ENCODE measurements around the gene DLG2. TPM values are rescaled to one million over a fixed set of nuclear protein-coding genes. Genes with fewer than 3 reads are reported as not detected.

DLG2 gene
- total and polyA plus RNA-seq, 2 of the 4 experiments (the other 2 are of a cell fraction): 0.31 to 0.36 TPM

- H3K27me3 ChIP-seq (ENCODE audit: control insufficient read depth, insufficient read depth, low read length): no peaks in the 10 kb centered on the region
- ATAC-seq (ENCODE audit: low read depth): no peak
- BruUV-seq (replicated peaks): no TSS peak
Observed at GRCh38 chr11:83909579-83910534, 1717.3 kb downstream of the DLG2 start.

More at GRCh38 chr11:83909579-83910534, 1717.3 kb downstream of the DLG2 start:
- Histone ChIP-seq H3K18ac (ENCODE audit: low read depth, low read length) (no peak overlapping the region), H3K27ac (ENCODE audit: insufficient read depth, low read length) (no peak overlapping the region), H3K9me1 (ENCODE audit: insufficient read depth, low read length) (no peaks in the 10 kb centered on the region), H3K23ac (ENCODE audit: low read depth, low read length) (no peak overlapping the region), H2AK5ac (ENCODE audit: low read depth, low read length) (no peak overlapping the region), H4K20me1 (ENCODE audit: insufficient read depth, low read length) (no peaks in the 10 kb centered on the region), H3K4me3 (ENCODE audit: insufficient read depth, low read depth, low read length) (no peak overlapping the region), H2BK15ac (ENCODE audit: low read depth, low read length) (no peak overlapping the region), H2BK20ac (ENCODE audit: low read depth, low read length) (no peak overlapping the region), H2BK5ac (ENCODE audit: low read depth, low read length, poor library complexity, severe bottlenecking) (no peak overlapping the region), H2AK9ac (replicated peaks; ENCODE audit: low read depth, low read length, poor library complexity) (no peak overlapping the region), H4K5ac (ENCODE audit: low read depth, low read length) (no peak overlapping the region), H3K9ac (ENCODE audit: low read depth, low read length) (no peak overlapping the region), H3K4me2 (ENCODE audit: low read depth, low read length) (no peak overlapping the region), H2BK120ac (ENCODE audit: low read depth, low read length) (no peak overlapping the region), H3K4ac (ENCODE audit: low read depth, low read length) (no peak overlapping the region), H3K79me1 (ENCODE audit: low read depth in 1 of 2, low read length in 2 of 2) (no peaks in the 10 kb centered on the region), H4K8ac (ENCODE audit: low read depth in 2 of 2, low read length in 2 of 2) (no peak overlapping the region), H3K36me3 (ENCODE audit: control insufficient read depth, insufficient read depth, low read length) (no peaks in the 10 kb centered on the region), H3K14ac (replicated peaks; ENCODE audit: low read depth, low read length) (no peak overlapping the region), H3K9me3 (ENCODE audit: control insufficient read depth, insufficient read depth, low read length) (no peaks in the 10 kb centered on the region), H3K4me1 (ENCODE audit: control insufficient read depth, insufficient read depth, low read length) (no peaks in the 10 kb centered on the region), H2AFZ (replicated peaks; ENCODE audit: low read length, poor library complexity) (no peak overlapping the region), H3K56ac (ENCODE audit: extremely low read depth, insufficient read depth, low read length) (no peak overlapping the region), H4K91ac (ENCODE audit: insufficient read depth, low read depth, low read length) (no peak overlapping the region)
- no CpG with 5 or more reads among the region's 5 CpGs for WGBS, 2 experiments (ENCODE audit: extremely low coverage in 2 of 2, insufficient read length in 1 of 2)
- TF ChIP-seq CTCF (conservative IDR thresholded peaks at IDR 0.05; ENCODE audit: low read depth, low read length) (no peak), RAD21 (IDR thresholded peaks at IDR 0.05; ENCODE audit: low read length) (no peak), USF2 (IDR thresholded peaks at IDR 0.05; ENCODE audit: low read depth, low read length) (no peak), POLR2A (IDR thresholded peaks at IDR 0.05; ENCODE audit: low read depth, low read length) (no peak), MAZ (IDR thresholded peaks at IDR 0.05; ENCODE audit: borderline replicate concordance, low read depth, low read length) (no peak), SMC3 (IDR thresholded peaks at IDR 0.05; ENCODE audit: low read depth, low read length) (no peak), NFE2L2 (IDR thresholded peaks at IDR 0.05; ENCODE audit: low read depth, low read length) (no peak), MXI1 (IDR thresholded peaks at IDR 0.05; ENCODE audit: borderline replicate concordance, low read depth, low read length) (no peak), CHD1 (IDR thresholded peaks at IDR 0.05; ENCODE audit: low read depth, low read length) (no peak), CEBPB (IDR thresholded peaks at IDR 0.05; ENCODE audit: low read depth, low read length) (no peak), BHLHE40 (IDR thresholded peaks at IDR 0.05; ENCODE audit: low read depth, low read length) (no peak), ELK1 (IDR thresholded peaks at IDR 0.05; ENCODE audit: borderline replicate concordance, low read depth, low read length) (no peak), FOS (IDR thresholded peaks at IDR 0.05; ENCODE audit: low read depth, low read length) (no peak), RFX5 (IDR thresholded peaks at IDR 0.05; ENCODE audit: low read depth, low read length) (no peak), RCOR1 (IDR thresholded peaks at IDR 0.05; ENCODE audit: insufficient replicate concordance, low read length) (no peak)
- in situ Hi-C loops (cut with MboI; ENCODE audit: low sequenced_read_pairs): no loop called here
- ChIA-PET POLR2A (ENCODE audit: unreplicated experiment) (no interaction called here), CTCF (interaction anchor here (1.3 kb wide), 1 partner anchor 13 kb away, joined by 3 read pairs; no protein-coding TSS in a partner anchor)
- intact Hi-C loops (cut with micrococcal nuclease): no loop called here
- DNase-seq: no peak
- dilution Hi-C loops (cut with HindIII; ENCODE audit: low sequenced_read_pairs, unreplicated experiment): no loop called here

Data from IMR-90 (cell line).